ENCODE data around the gene MAML3. TPM values are rescaled to one million over a fixed set of nuclear protein-coding genes. Genes with fewer than 3 reads are reported as not detected.

MAML3 gene
- total RNA-seq, 1 donor from 2014 or later = 8.1 TPM

GRCh38 chr4:139902321-139903320, 251.4 kb downstream of the MAML3 start:
- Histone ChIP-seq H3K4me1 (ENCODE audit: insufficient read depth, low read length) (peaks cover 9% of the 10 kb centered on the region), H3K4me3 (ENCODE audit: insufficient read depth, low read depth, low read length) (peak overlapping the region; percentile 13), H3K36me3 (ENCODE audit: insufficient read depth, low read length) (no peaks in the 10 kb centered on the region), H3K4me2 (ENCODE audit: low read length) (peak overlapping the region; percentile 78), H3K27me3 (ENCODE audit: insufficient read depth, low read length) (no peaks in the 10 kb centered on the region), H3K9ac (ENCODE audit: low read length) (peak overlapping the region; percentile 38), H3K9me3 (ENCODE audit: insufficient read depth, low read depth, low read length) (no peaks in the 10 kb centered on the region), H2AFZ (ENCODE audit: low read depth, low read length) (peak overlapping the region; percentile 8), H3K79me2 (ENCODE audit: insufficient read depth, low read length) (no peaks in the 10 kb centered on the region), H3K27ac (ENCODE audit: low read depth, low read length) (no peak overlapping the region), H4K20me1 (ENCODE audit: insufficient read depth, low read length) (no peaks in the 10 kb centered on the region)
- Mint-ChIP-seq H3K36me3 (ENCODE audit: low read depth, unreplicated experiment) (peaks cover 2% of the 10 kb centered on the region), H3K4me1 (ENCODE audit: low read depth, unreplicated experiment) (peaks cover 20% of the 10 kb centered on the region), H3K9me3 (ENCODE audit: unreplicated experiment) (peaks cover 1% of the 10 kb centered on the region), H3K27me3 (ENCODE audit: low read depth, unreplicated experiment) (no peaks in the 10 kb centered on the region), H3K27ac (ENCODE audit: unreplicated experiment) (no peak overlapping the region), H3K4me3 (ENCODE audit: unreplicated experiment) (no peak overlapping the region)
- TF ChIP-seq CTCF (IDR thresholded peaks at IDR 0.05; ENCODE audit: insufficient read depth, low read depth, low read length) = no peak
- no peak for TF ChIP-seq EZH2 (IDR thresholded peaks at IDR 0.05; ENCODE audit: insufficient read depth, low read length)
- no peak for FAIRE-seq
- no peak for DNase-seq (ENCODE audit: low read depth)

GRCh38 chr4:139901531-139902320, 252.3 kb downstream of the MAML3 start:
- peak overlapping the region; percentile 38 for H3K9ac ChIP-seq (ENCODE audit: low read length)
- TF ChIP-seq CTCF (IDR thresholded peaks at IDR 0.05; ENCODE audit: insufficient read depth, low read depth, low read length) = no peak
- no peak for TF ChIP-seq EZH2 (IDR thresholded peaks at IDR 0.05; ENCODE audit: insufficient read depth, low read length)
- H3K36me3 ChIP-seq (ENCODE audit: insufficient read depth, low read length) = no peaks in the 10 kb centered on the region
- H3K4me1 ChIP-seq (ENCODE audit: insufficient read depth, low read length) = peaks cover 9% of the 10 kb centered on the region
- H3K27me3 ChIP-seq (ENCODE audit: insufficient read depth, low read length) = no peaks in the 10 kb centered on the region
- FAIRE-seq = peak; percentile 47
- H3K27ac Mint-ChIP-seq (ENCODE audit: unreplicated experiment) = peak overlapping the region; percentile 55
- peaks cover 2% of the 10 kb centered on the region for H3K36me3 Mint-ChIP-seq (ENCODE audit: low read depth, unreplicated experiment)
- H3K27me3 Mint-ChIP-seq (ENCODE audit: low read depth, unreplicated experiment) = no peaks in the 10 kb centered on the region
- no peak for DNase-seq (ENCODE audit: low read depth)
- no peaks in the 10 kb centered on the region for H3K9me3 ChIP-seq (ENCODE audit: insufficient read depth, low read depth, low read length)
- no peaks in the 10 kb centered on the region for H4K20me1 ChIP-seq (ENCODE audit: insufficient read depth, low read length)
- peak overlapping the region; percentile 25 for H3K4me3 ChIP-seq (ENCODE audit: insufficient read depth, low read depth, low read length)
- H3K4me1 Mint-ChIP-seq (ENCODE audit: low read depth, unreplicated experiment) = peaks cover 15% of the 10 kb centered on the region
- H3K4me3 Mint-ChIP-seq (ENCODE audit: unreplicated experiment) = no peak overlapping the region
- H3K79me2 ChIP-seq (ENCODE audit: insufficient read depth, low read length) = no peaks in the 10 kb centered on the region
- peaks cover 1% of the 10 kb centered on the region for H3K9me3 Mint-ChIP-seq (ENCODE audit: unreplicated experiment)
- peak overlapping the region; percentile 78 for H3K4me2 ChIP-seq (ENCODE audit: low read length)
- peak overlapping the region; percentile 8 for H2AFZ ChIP-seq (ENCODE audit: low read depth, low read length)
- H3K27ac ChIP-seq (ENCODE audit: low read depth, low read length) = no peak overlapping the region

Measured in astrocyte (in vitro differentiated cells and primary cell).